Measurements from ENCODE around the gene GDI1. TPM values are rescaled to one million over a fixed set of nuclear protein-coding genes. Genes with fewer than 3 reads are reported as not detected.

The GDI1 gene
- total RNA-seq, 1 donor from 2014 or later: 67.4 TPM

DNA sequence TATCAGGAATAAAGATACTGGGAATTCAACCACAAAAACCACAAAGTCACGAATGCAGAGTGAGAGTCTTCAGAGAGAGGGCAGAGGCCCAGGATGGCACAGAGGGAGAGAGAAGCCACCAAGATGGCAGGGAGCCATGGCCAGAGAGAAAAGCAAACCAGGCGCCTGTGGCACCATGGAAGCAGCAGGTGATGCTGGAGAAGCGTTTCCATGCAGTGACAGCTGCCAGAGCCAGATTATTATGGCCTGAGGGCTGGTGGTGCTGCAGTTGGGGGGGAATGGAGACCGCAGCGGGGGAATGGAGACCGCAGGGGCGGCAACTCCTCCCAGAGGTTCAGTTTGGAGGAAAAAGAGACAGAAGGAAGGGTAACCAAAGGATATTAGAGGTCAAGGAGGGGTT lies 19.8 kb upstream of the GDI1 start:
- intact Hi-C loops (cut with DNase I): no loop called here
- Histone ChIP-seq H3K27ac (no peak overlapping the region), H3K27me3 (no peaks in the 10 kb centered on the region), H3K36me3 (peaks cover 0 to 3% of the 10 kb centered on the region in 2 donors), H3K4me1 (no peaks in the 10 kb centered on the region), H3K4me3 (no peak overlapping the region), H3K9me3 (no peaks in the 10 kb centered on the region)
- DNase-seq (ENCODE audit: low spot score in 2 of 2): no peak
- no peak for TF ChIP-seq CTCF (IDR thresholded peaks at IDR 0.05)

DNA sequence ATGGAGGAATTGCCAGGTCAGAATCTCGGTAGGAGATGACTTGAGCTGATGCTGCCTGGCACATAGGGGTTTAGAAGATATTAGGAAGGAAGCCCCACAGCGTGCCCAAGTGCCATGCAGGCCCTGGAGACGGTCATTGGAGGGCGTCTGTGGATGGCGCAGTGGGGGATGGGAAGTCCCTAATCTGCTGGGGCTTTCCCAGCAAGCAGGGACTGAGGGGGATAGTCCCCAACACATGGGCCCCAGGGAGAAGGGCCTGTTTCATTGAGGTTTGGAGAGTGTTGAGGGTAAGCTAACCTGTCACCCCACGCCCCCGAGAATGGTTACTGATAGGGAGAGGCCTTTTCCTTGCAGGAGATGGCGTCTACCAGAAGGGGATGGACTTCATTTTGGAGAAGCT lies 17.8 kb upstream of the GDI1 start:
- H3K9me3 ChIP-seq: no peaks in the 10 kb centered on the region
- peaks cover 0 to under 1% of the 10 kb centered on the region in 2 donors for H3K36me3 ChIP-seq
- no peaks in the 10 kb centered on the region for H3K4me1 ChIP-seq
- no peak for DNase-seq (ENCODE audit: low spot score in 2 of 2)
- H3K27me3 ChIP-seq: no peaks in the 10 kb centered on the region
- no peak overlapping the region for H3K4me3 ChIP-seq
- H3K27ac ChIP-seq: no peak overlapping the region
- intact Hi-C loops (cut with DNase I): no loop called here
- TF ChIP-seq CTCF (IDR thresholded peaks at IDR 0.05): no peak

GRCh38 chrX:154419688-154420401 lies 17.1 kb upstream of the GDI1 start:
- no peak overlapping the region for H3K4me3 ChIP-seq
- TF ChIP-seq CTCF (IDR thresholded peaks at IDR 0.05): no peak
- DNase-seq (ENCODE audit: low spot score in 2 of 2): no peak
- H3K27me3 ChIP-seq: no peaks in the 10 kb centered on the region
- H3K9me3 ChIP-seq: no peaks in the 10 kb centered on the region
- no peaks in the 10 kb centered on the region for H3K36me3 ChIP-seq
- no peaks in the 10 kb centered on the region for H3K4me1 ChIP-seq
- intact Hi-C loops (cut with DNase I): no loop called here
- H3K27ac ChIP-seq: no peak overlapping the region

DNA sequence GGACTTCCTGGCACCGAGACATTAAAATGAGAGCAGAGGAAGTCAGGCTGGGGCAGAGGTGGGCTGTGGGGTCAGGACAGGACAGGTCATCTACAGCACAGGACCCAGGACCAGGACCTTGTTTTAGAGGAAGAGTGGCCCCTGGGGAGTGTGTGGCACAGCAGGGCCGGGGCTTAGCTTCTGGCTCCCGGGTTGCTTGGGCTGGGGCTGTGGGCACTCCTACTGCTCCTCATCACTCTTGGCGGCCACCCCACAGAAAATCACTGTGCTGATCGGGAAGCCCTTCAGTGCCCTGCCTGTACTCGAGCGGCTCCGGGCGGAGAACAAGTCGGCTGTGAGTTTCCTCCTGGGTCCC lies 16.6 kb upstream of the GDI1 start:
- Histone ChIP-seq H3K4me1 (no peaks in the 10 kb centered on the region), H3K9me3 (no peaks in the 10 kb centered on the region), H3K27ac (no peak overlapping the region), H3K36me3 (no peaks in the 10 kb centered on the region), H3K27me3 (no peaks in the 10 kb centered on the region), H3K4me3 (no peak overlapping the region)
- no peak for TF ChIP-seq CTCF (IDR thresholded peaks at IDR 0.05)
- intact Hi-C loops (cut with DNase I): no loop called here
- no peak for DNase-seq (ENCODE audit: low spot score in 2 of 2)

DNA sequence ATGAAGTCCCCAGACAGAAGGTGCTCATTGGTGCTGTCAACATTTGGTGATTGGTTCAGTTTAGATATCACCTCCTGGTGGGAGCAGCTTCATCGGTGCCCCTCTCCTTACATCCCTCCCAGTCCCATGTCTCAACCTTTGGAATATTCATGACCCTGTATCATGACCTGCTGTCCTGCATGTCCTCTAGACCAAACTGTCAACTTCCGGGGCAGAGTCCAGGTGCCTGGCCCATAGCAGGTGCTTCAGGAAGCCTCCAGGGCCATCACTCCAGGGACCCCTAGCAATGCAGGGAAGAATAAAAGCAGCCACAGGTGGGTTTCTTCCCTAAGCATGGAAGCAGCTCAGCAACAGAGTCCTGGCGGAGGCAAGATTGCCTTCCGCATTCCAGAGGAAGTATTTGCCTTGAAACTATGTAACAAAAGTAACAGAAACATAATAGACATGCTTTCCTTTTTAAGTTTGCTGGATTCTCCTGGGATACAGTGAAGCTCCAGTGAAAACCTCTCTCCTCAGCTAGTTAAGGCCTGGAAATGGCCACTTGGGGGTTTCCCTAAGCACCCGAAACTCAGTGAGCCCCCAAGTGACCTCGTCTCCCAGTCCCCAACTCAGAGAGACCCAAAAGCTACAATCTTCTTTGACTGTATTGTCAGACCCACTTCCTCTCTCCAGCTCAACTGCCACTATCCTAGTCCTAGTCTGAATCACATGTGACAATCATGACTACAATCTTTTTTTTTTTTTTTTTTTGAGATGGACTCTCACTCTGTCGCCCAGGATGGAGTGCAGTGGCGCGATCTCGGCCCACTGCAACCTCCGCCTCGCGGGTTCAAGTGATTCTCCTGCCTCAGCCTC lies 9.8 kb upstream of the GDI1 start:
- no peaks in the 10 kb centered on the region for H3K27me3 ChIP-seq
- peaks cover 0 to under 1% of the 10 kb centered on the region in 2 donors for H3K36me3 ChIP-seq
- peaks cover 2 to 8% of the 10 kb centered on the region in 2 donors for H3K4me1 ChIP-seq
- H3K27ac ChIP-seq: peak overlapping the region in 1 of 2 donors; percentile 33
- intact Hi-C loops (cut with DNase I): loop anchor here (5.0 kb wide), 1 partner anchor 105 kb away; no protein-coding TSS in a partner anchor
- peak overlapping the region in 1 of 2 donors; percentile 86 for H3K4me3 ChIP-seq
- H3K9me3 ChIP-seq: no peaks in the 10 kb centered on the region
- no peak for DNase-seq (ENCODE audit: low spot score in 2 of 2)
- TF ChIP-seq CTCF (IDR thresholded peaks at IDR 0.05): no peak

All from ascending aorta (tissue), 2 donors.